CD4-positive, alpha-beta T cell treated with Interleukin-17A for 4 hours (primary cell): ENCODE measurements around the gene OSBPL1A.

ENCODE experiments used
- DNase-seq: peaks from one replicate; pipeline ENCODE4 v3.0.0-alpha.2; 2020; ENCODE audit warnings: mixed read lengths

Gene OSBPL1A

DNA sequence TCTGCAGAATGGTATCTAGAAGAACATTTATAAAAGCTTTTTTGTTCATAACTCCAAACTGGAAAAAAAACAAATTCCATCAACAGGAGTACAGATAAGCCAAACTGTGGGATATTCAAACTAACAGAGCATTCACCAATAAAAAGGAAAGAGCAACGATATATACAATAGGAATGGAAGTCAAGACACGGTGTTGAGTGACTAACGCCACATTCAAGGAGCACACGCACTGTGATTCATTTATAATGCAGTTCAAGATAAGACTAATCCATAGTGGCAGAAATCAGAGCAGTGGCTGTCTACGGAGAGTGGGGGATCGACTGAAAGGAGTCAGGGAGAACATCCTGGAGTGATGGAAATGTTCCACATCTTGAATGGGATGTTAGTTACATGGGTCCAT lies 188.1 kb downstream of the OSBPL1A start:
- no peak for DNase-seq

GRCh38 chr18:24208270-24209035 lies 189.2 kb downstream of the OSBPL1A start:
- no peak for DNase-seq

- DNase-seq = no peak
Observed at GRCh38 chr18:24204904-24205303, 192.7 kb downstream of the OSBPL1A start.

- no peak for DNase-seq
Observed at GRCh38 chr18:24201699-24202687, 195.6 kb downstream of the OSBPL1A start.

DNA sequence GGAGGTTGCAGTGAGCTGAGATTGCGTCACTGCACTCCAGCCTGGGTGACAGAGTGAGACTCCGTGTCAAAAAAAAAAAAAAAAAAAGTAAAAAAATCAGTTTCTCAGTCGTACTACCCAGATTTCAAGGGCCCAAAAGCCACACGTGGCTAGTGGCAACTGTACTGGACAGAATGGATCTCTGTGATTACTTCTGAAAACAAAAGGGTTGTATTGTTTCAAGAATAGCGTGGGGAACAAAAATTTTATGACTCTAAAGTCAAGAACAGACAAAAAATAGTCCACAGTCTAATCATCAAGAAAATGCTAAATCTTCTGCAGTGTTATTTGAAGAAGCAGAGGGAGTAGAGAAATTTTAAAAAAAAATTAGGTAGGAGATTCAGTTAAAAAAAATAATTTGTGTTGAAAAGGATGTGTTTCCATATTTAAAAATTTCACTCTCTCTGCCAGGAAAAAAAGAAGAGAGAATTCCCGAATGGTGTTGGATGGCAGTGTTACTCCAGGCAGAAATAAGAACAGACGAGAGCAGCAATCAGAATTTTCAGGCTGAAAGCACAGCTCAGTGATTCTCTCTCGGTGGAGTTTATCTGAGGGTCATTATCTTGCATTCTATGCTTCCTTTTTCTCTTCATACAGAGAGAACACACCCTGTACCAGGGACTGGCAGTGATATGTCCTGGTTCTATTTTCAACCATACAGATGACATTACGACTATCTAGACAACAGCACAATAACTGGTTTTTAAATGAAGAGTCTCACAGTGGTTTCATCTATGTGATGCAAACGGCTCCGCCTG lies 196.9 kb downstream of the OSBPL1A start:
- no peak for DNase-seq

DNA sequence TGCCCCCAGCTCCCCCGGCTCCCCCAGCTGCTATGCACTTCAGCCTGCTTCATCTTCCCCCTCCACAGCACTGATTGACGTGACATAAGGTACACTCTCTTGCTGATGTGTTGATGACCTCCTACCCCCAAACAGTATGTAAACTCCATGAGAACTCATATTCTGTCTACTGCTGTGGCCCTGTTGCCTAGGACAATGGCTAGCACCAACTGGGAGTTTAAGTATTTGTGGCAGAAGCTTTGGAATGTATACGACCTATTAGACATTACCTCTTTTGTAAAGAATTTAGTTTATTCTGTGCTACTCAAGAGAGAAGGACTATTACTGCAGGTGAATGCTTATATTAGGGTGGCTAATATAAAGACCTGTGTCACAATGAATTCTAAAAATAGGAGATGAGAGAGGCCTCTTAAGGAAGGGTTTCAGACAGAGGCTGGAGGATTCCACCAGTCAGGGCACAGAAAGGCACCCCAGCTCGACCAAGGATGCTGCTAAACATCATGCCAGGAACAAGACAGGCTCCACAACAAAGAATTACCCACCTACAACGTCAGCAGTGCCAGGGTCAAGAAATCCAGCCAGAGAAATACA lies 198.2 kb downstream of the OSBPL1A start:
- DNase-seq = no peak

- no peak for DNase-seq
Observed at GRCh38 chr18:24198461-24198860, 199.2 kb downstream of the OSBPL1A start.

- no peak for DNase-seq
Observed at GRCh38 chr18:24197412-24197811, 200.2 kb downstream of the OSBPL1A start.

GRCh38 chr18:24196764-24197163 lies 200.9 kb downstream of the OSBPL1A start:
- no peak for DNase-seq

DNA sequence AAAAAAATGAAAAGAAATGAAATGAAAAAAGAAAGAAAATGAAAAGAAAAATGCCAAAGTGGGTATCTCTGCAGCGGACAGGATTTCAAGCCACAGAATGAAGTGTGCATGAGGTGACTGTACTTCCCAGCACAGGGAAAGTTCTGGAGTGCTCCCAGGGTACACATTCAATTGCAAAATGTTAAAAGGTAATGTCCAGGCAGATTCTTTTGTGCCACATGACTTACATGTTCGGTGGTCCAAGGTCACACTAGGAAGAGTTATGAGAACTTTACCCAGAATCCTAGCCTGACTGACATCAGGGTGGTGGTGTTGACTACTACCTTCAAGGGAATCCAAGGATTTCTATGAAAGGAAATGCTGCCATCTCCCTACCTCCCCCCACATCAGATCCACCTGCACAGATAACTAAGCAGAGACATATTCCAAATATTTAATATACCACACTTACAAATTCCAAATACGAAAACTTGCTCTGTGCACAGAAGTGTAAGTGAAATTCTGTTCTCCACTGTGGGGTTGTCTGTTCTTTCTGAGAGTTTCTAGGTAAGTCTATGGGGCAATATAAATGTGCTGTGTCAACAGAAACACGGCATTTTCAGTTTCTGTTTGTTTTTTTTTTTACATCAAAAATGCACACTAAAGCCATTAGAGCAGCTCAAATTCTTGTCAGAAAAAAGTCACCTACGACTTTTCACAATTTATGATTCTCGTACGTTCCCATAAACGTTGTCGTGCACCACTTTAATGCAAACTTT lies 202.1 kb downstream of the OSBPL1A start:
- DNase-seq = no peak

DNA sequence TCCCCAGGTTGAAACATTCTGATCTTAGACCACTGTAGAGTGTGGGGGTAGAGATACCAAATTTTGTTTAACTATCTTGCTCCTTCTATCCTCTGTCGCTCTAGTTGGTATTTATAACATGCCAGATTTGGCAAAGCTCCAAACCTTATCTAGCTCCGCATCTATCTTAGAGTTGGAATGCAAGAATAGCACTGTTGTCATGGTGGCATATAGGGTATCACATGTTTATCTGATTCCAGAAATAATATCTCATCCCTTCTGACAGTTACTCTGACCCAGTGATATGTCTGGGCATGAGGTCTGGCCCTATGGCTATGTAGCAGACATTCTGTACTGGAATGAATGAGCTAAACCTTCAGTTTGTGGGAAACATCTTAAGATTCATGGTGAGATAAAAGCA lies 207.0 kb downstream of the OSBPL1A start:
- DNase-seq = no peak

- no peak for DNase-seq
Observed at GRCh38 chr18:24189664-24190346, 207.8 kb downstream of the OSBPL1A start.

GRCh38 chr18:24189007-24189528 lies 208.6 kb downstream of the OSBPL1A start:
- DNase-seq = no peak

DNA sequence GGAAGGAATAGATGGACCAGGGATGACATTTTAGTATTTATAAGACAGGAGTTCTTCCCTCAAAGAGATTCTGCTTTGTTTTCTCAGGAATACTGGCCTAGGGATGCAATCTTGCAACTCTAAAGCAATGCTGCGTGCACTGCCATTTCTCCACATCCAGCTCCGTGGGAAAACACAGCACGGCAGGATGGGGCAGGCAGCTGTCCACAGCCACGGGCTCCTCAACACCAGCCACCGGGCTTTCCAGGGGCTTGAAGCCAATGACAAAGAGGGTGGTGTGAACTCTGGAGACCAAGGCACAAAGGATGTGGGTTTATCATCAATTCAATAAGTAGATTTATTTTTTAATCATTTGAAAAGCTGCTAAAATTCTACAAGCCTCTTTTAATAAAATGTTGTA lies 209.5 kb downstream of the OSBPL1A start:
- no peak for DNase-seq

DNA sequence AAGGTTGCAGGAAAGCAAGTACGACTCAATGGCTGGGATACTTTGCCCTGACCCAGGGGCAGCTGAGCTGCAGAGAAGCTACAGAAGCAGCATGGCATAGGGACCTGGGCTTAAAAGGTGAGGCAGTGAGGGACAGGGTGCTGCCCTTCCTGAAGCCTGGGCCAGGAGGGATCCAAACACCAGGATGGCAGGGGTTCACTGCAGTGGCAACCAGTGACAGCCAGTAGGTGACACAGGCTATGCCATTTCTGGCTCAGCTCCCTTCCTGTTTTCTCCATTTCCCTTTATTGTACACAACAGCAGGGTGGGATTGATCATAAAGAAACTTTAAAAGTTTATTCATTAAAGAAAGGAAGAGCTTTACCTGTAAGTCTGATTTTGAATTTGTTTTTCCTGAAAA lies 209.9 kb downstream of the OSBPL1A start:
- DNase-seq = no peak

DNA sequence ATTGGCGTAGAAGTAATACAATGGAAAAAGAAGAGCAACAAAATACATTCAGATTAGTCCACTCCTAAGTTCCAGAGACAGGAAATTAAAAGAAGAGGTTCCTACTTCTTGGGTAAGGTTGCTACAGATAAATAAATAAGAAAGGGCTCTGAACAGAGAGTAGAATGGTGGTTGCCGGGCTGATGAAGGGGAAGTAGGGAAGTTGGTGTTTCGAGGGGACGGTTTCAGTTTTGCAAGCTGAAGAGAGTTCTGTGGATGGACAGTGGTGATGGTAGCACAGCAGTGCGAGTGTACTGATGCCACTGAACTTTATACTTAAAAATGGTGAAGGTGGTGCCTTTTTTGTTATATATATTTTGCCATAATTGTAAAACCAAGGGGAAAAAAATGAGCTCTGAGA lies 210.6 kb downstream of the OSBPL1A start:
- no peak for DNase-seq

DNA sequence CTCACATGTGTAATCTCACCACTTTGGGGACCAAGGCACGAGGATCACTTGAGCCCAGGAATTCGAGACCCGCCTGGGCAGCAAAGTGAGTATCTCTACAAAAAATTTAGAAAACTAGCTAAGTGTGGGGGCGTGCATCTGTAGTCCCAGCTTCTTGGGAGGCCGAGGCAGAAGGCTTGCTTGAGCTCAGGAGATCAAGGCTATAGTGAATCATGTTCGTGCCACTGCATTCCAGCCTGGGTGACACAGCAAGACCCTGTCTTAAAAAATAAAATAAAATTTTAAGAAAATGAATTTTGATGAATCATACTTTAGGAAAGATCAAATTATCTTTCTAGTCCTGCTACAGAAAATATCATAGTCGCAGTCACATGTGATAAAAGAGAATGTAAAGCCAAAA lies 211.8 kb downstream of the OSBPL1A start:
- DNase-seq = no peak

DNA sequence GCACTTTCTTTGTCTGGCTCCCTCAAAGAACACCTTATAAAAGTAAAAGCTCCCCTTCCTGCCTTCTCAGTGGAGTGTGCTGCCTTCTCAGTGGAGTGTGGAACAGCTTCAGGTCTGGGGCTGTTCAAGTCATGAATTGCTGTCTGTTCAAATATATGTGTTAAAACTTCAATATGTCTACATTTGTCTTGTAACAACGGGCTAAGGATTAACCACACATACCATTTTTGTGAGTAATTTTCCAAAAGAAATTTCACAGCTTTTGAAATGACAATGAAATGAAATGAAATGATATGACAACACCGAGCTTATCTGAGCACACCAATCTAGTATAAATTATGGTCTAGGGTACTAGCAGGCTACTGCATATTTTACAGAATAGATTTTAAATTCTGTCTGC lies 215.8 kb downstream of the OSBPL1A start:
- DNase-seq = no peak

DNA sequence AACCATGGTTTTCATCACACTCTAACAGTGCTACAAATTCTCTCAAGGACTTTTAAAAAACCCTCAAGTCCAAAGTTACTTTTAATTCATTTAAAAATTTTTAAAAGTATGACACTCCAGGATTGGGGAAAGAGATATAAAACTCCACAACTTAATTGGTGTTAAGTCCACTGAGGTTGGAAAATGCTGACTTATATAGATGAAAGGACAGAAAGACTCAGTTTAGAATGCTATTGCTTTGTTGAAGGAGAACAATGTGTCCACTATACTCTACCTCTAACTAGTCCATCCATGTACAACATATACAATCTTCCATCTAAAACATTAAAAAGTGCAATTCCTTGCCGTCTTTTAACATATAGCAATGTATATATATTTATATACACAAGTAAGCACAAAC lies 217.6 kb downstream of the OSBPL1A start:
- no peak for DNase-seq

GRCh38 chr18:24177499-24178133 lies 220.0 kb downstream of the OSBPL1A start:
- no peak for DNase-seq
